Activated T-cell treated with anti-CD3 and anti-CD28 coated beads, Interleukin-2, amount 50 U/mL, for 72 hours (primary cell): Measurements from ENCODE around the gene DIPK1C. TPM values are rescaled to one million over a fixed set of nuclear protein-coding genes. Genes with fewer than 3 reads are reported as not detected.

Source experiments
- ATAC-seq, 2 donors: fragments of 150-1000 bp; cut with Tn5 transposase; replicated peaks in 1 of 2; 2 replicates each; pipeline ENCODE4 v1.10.0; 2021; ENCODE audit warnings: moderate library complexity in 2 of 2, mild to moderate bottlenecking in 1 of 2
- DNase-seq, 2 donors: peaks; one replicate each; pipeline ENCODE4 v3.0.0; 2021 to 2022; ENCODE audit warnings: mixed read lengths in 1 of 2
- H3K27ac Mint-ChIP-seq: one replicate; pipeline ENCODE4 v1.8.0; 2022; ENCODE audit warnings: mild to moderate bottlenecking, moderate library complexity, mixed read lengths
- H3K27me3 Mint-ChIP-seq: one replicate; pipeline ENCODE4 v1.8.0; 2022; ENCODE audit warnings: low read depth, mixed read lengths
- H3K36me3 Mint-ChIP-seq, 2 donors: one replicate each; pipeline ENCODE4 v1.8.0; 2022; ENCODE audit warnings: mixed read lengths in 2 of 2, mild to moderate bottlenecking in 1 of 2; ENCODE audit not compliant: insufficient read depth in 2 of 2
- H3K4me1 Mint-ChIP-seq: one replicate; pipeline ENCODE4 v1.8.0; 2022; ENCODE audit warnings: low read depth, mixed read lengths
- H3K4me3 Mint-ChIP-seq, 2 donors: one replicate each; pipeline ENCODE4 v1.8.0; 2022; ENCODE audit warnings: mild to moderate bottlenecking in 2 of 2, mixed read lengths in 2 of 2, moderate library complexity in 2 of 2
- H3K9me3 Mint-ChIP-seq, 2 donors: one replicate each; pipeline ENCODE4 v1.8.0; 2022; ENCODE audit warnings: mixed read lengths in 2 of 2
- total RNA-seq, 2 donors: library from RNA; stranded (reverse); gene quantifications; one replicate each; pipeline ENCODE4 v1.2.3, GENCODE V29; 2022

The DIPK1C gene
- total RNA-seq, 2 donors from 2014 or later: not detected

- H3K27ac Mint-ChIP-seq: no peak overlapping the region
- no peaks in the 10 kb centered on the region for H3K4me1 Mint-ChIP-seq
- ATAC-seq (no peak), DNase-seq (no peak)
- no peaks in the 10 kb centered on the region for H3K9me3 Mint-ChIP-seq
- no peak overlapping the region for H3K4me3 Mint-ChIP-seq
- no peaks in the 10 kb centered on the region for H3K36me3 Mint-ChIP-seq
- H3K27me3 Mint-ChIP-seq: no peaks in the 10 kb centered on the region
Observed at GRCh38 chr18:74438091-74438490, 19.0 kb downstream of the DIPK1C start.

GRCh38 chr18:74436158-74436769 is 20.8 kb downstream of the DIPK1C start:
- ATAC-seq (no peak), DNase-seq (no peak)
- Mint-ChIP-seq H3K27me3 (no peaks in the 10 kb centered on the region), H3K4me3 (no peak overlapping the region), H3K4me1 (no peaks in the 10 kb centered on the region), H3K36me3 (no peaks in the 10 kb centered on the region), H3K27ac (no peak overlapping the region), H3K9me3 (no peaks in the 10 kb centered on the region)

- H3K9me3 Mint-ChIP-seq: no peaks in the 10 kb centered on the region
Observed at GRCh38 chr18:74435740-74436139, 21.4 kb downstream of the DIPK1C start.

GRCh38 chr18:74434466-74434865 is 22.6 kb downstream of the DIPK1C start:
- Mint-ChIP-seq H3K27ac (no peak overlapping the region), H3K36me3 (no peaks in the 10 kb centered on the region), H3K4me3 (no peak overlapping the region), H3K4me1 (no peaks in the 10 kb centered on the region), H3K27me3 (no peaks in the 10 kb centered on the region), H3K9me3 (no peaks in the 10 kb centered on the region)
- DNase-seq: no peak
- no peak for ATAC-seq

More at GRCh38 chr18:74435740-74436139, 21.4 kb downstream of the DIPK1C start:
- Mint-ChIP-seq H3K27ac (no peak overlapping the region), H3K4me3 (no peak overlapping the region), H3K4me1 (no peaks in the 10 kb centered on the region), H3K36me3 (no peaks in the 10 kb centered on the region), H3K27me3 (no peaks in the 10 kb centered on the region)
- ATAC-seq (no peak), DNase-seq (no peak)

GRCh38 chr18:74430806-74431571 is 26.1 kb downstream of the DIPK1C start:
- Mint-ChIP-seq H3K27ac (no peak overlapping the region), H3K4me3 (no peak overlapping the region)

GRCh38 chr18:74430231-74430630 is 26.9 kb downstream of the DIPK1C start:
- H3K4me3 Mint-ChIP-seq: no peak overlapping the region
- DNase-seq: no peak
- no peaks in the 10 kb centered on the region for H3K9me3 Mint-ChIP-seq
- H3K27me3 Mint-ChIP-seq: no peaks in the 10 kb centered on the region
- no peak for ATAC-seq
- no peaks in the 10 kb centered on the region for H3K36me3 Mint-ChIP-seq
- no peaks in the 10 kb centered on the region for H3K4me1 Mint-ChIP-seq
- no peak overlapping the region for H3K27ac Mint-ChIP-seq

More at GRCh38 chr18:74430806-74431571, 26.1 kb downstream of the DIPK1C start:
- Mint-ChIP-seq H3K4me1 (no peaks in the 10 kb centered on the region), H3K9me3 (no peaks in the 10 kb centered on the region), H3K27me3 (no peaks in the 10 kb centered on the region), H3K36me3 (no peaks in the 10 kb centered on the region)
- ATAC-seq (no peak), DNase-seq (no peak)

- DNase-seq (no peak), ATAC-seq (no peak)
- Mint-ChIP-seq H3K9me3 (no peaks in the 10 kb centered on the region), H3K4me3 (no peak overlapping the region), H3K27ac (no peak overlapping the region), H3K27me3 (no peaks in the 10 kb centered on the region), H3K36me3 (no peaks in the 10 kb centered on the region), H3K4me1 (no peaks in the 10 kb centered on the region)
Observed at GRCh38 chr18:74429096-74429495, 28.0 kb downstream of the DIPK1C start.

- ATAC-seq (no peak), DNase-seq (no peak)
- H3K36me3 Mint-ChIP-seq: no peaks in the 10 kb centered on the region
- no peaks in the 10 kb centered on the region for H3K27me3 Mint-ChIP-seq
- H3K27ac Mint-ChIP-seq: no peak overlapping the region
- no peak overlapping the region for H3K4me3 Mint-ChIP-seq
- no peaks in the 10 kb centered on the region for H3K4me1 Mint-ChIP-seq
- H3K9me3 Mint-ChIP-seq: no peaks in the 10 kb centered on the region
Observed at GRCh38 chr18:74427442-74428112, 29.5 kb downstream of the DIPK1C start.

GRCh38 chr18:74425876-74426275 is 31.2 kb downstream of the DIPK1C start:
- no peaks in the 10 kb centered on the region for H3K27me3 Mint-ChIP-seq
- ATAC-seq (no peak), DNase-seq (no peak)
- H3K36me3 Mint-ChIP-seq: no peaks in the 10 kb centered on the region
- H3K27ac Mint-ChIP-seq: no peak overlapping the region
- H3K4me3 Mint-ChIP-seq: no peak overlapping the region
- no peaks in the 10 kb centered on the region for H3K9me3 Mint-ChIP-seq
- no peaks in the 10 kb centered on the region for H3K4me1 Mint-ChIP-seq

GRCh38 chr18:74425161-74425560 is 31.9 kb downstream of the DIPK1C start:
- Mint-ChIP-seq H3K36me3 (no peaks in the 10 kb centered on the region), H3K27ac (no peak overlapping the region), H3K9me3 (no peaks in the 10 kb centered on the region), H3K27me3 (no peaks in the 10 kb centered on the region), H3K4me1 (no peaks in the 10 kb centered on the region), H3K4me3 (no peak overlapping the region)
- DNase-seq: no peak
- no peak for ATAC-seq

GRCh38 chr18:74422541-74422940 is 34.6 kb downstream of the DIPK1C start:
- DNase-seq (no peak), ATAC-seq (no peak)
- Mint-ChIP-seq H3K4me1 (no peaks in the 10 kb centered on the region), H3K36me3 (no peaks in the 10 kb centered on the region), H3K4me3 (no peak overlapping the region), H3K27me3 (no peaks in the 10 kb centered on the region), H3K9me3 (no peaks in the 10 kb centered on the region), H3K27ac (no peak overlapping the region)

GRCh38 chr18:74420926-74421325 is 36.2 kb downstream of the DIPK1C start:
- no peaks in the 10 kb centered on the region for H3K4me1 Mint-ChIP-seq
- ATAC-seq (no peak), DNase-seq (no peak)
- no peaks in the 10 kb centered on the region for H3K9me3 Mint-ChIP-seq
- no peak overlapping the region for H3K4me3 Mint-ChIP-seq
- H3K27ac Mint-ChIP-seq: no peak overlapping the region
- H3K27me3 Mint-ChIP-seq: no peaks in the 10 kb centered on the region
- H3K36me3 Mint-ChIP-seq: no peaks in the 10 kb centered on the region

- no peak for DNase-seq
- Mint-ChIP-seq H3K9me3 (no peaks in the 10 kb centered on the region), H3K36me3 (no peaks in the 10 kb centered on the region), H3K4me3 (no peak overlapping the region), H3K4me1 (no peaks in the 10 kb centered on the region), H3K27me3 (no peaks in the 10 kb centered on the region), H3K27ac (no peak overlapping the region)
- no peak for ATAC-seq
Observed at GRCh38 chr18:74420481-74420880, 36.6 kb downstream of the DIPK1C start.
